IPS-18c (cell line): ENCODE results near the gene ACSM5.

Experiments
- H3K4me3 ChIP-seq: 2 replicates; pipeline ENCODE4 v1.7.0; 2013; ENCODE audit warnings: low read depth, mild to moderate bottlenecking, low read length, moderate library complexity; ENCODE audit not compliant: insufficient read depth
- H3K9me3 ChIP-seq: one replicate; pipeline ENCODE4 v1.6.1; 2013; ENCODE audit warnings: mild to moderate bottlenecking, low read length, moderate library complexity; ENCODE audit not compliant: control insufficient read depth, insufficient read depth

The ACSM5 gene

GRCh38 chr16:20484726-20485125, 75.4 kb downstream of the ACSM5 start:
- Histone ChIP-seq H3K4me3 (no peak overlapping the region), H3K9me3 (no peaks in the 10 kb centered on the region)

DNA sequence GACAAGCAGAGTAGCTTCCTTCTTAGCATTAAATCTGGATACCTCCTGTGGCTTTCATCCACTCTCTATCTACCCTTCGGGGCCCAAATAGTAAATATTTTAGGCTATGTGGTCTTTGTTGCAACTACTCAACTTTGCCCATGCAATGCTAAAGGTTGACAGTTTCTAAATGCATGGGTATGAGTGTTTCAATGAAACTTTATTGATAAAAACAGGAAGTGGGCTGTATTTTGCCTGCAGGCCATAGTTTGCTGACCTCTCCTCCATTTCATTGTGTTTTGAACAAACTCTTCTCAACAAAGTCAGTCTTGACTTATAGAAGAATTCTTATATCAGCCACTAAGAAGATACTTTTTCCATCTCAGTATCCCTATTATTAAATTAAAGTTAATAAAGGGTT, 76.1 kb downstream of the ACSM5 start:
- Histone ChIP-seq H3K4me3 (no peak overlapping the region), H3K9me3 (no peaks in the 10 kb centered on the region)
